OCI-LY1 (cell line): ENCODE measurements around the gene LYRM7.

Source experiments
- H2AFZ ChIP-seq: fragments of 200-600 bp; sonication (generic), shearing (Covaris generic); 2 replicates; pipeline ENCODE4 v1.6.0; 2014; ENCODE audit warnings: antibody characterized with exemption, mild to moderate bottlenecking, low read length
- H3F3A ChIP-seq: fragments of 200-600 bp; sonication (generic), shearing (Covaris generic); 2 replicates; pipeline ENCODE4 v1.6.0; 2014; ENCODE audit warnings: mild to moderate bottlenecking, antibody characterized with exemption, low read length, moderate library complexity; ENCODE audit not compliant: insufficient read depth
- H3K27ac ChIP-seq: fragments of 200-600 bp; sonication (generic); 2 replicates; pipeline ENCODE4 v1.5.1; 2014; ENCODE audit warnings: low read length, mixed run types, mild to moderate bottlenecking, low read depth; ENCODE audit not compliant: poor library complexity, severe bottlenecking
- H3K27me3 ChIP-seq: fragments of 200-600 bp; sonication (generic); 2 replicates; pipeline ENCODE4 v1.6.0; 2014; ENCODE audit warnings: antibody characterized with exemption, mild to moderate bottlenecking, low read length, moderate library complexity; ENCODE audit not compliant: insufficient read depth
- H3K36me3 ChIP-seq: fragments of 200-600 bp; sonication (generic); 2 replicates; pipeline ENCODE4 v1.6.1; 2014; ENCODE audit warnings: mild to moderate bottlenecking, antibody characterized with exemption, low read length, moderate library complexity, mixed read lengths; ENCODE audit not compliant: insufficient read depth
- H3K4me1 ChIP-seq: fragments of 200-600 bp; sonication (generic); 2 replicates; pipeline ENCODE4 v1.5.1; 2014; ENCODE audit warnings: mild to moderate bottlenecking, low read length, moderate library complexity; ENCODE audit not compliant: insufficient read depth, severe bottlenecking
- H3K4me2 ChIP-seq: fragments of 200-600 bp; sonication (generic), shearing (Covaris generic); 2 replicates; pipeline ENCODE4 v1.6.1; 2014; ENCODE audit warnings: low read length
- H3K4me3 ChIP-seq: fragments of 200-600 bp; sonication (generic); 2 replicates; pipeline ENCODE4 v1.5.1; 2014; ENCODE audit warnings: low read length, low read depth, mild to moderate bottlenecking, mixed read lengths; ENCODE audit not compliant: poor library complexity, severe bottlenecking
- H3K79me2 ChIP-seq: fragments of 200-600 bp; shearing (Covaris generic); 2 replicates; pipeline ENCODE4 v1.6.1; 2016; ENCODE audit warnings: mixed run types, low read length, mixed read lengths; ENCODE audit not compliant: insufficient read depth
- H3K9ac ChIP-seq: fragments of 200-600 bp; sonication (generic), shearing (Covaris generic); 2 replicates; pipeline ENCODE4 v1.6.1; 2014; ENCODE audit warnings: mild to moderate bottlenecking, low read length, mixed read lengths
- H3K9me2 ChIP-seq: fragments of 200-600 bp; sonication (generic), shearing (Covaris generic); 2 replicates; pipeline ENCODE4 v1.6.1; 2014; ENCODE audit warnings: low read depth, mild to moderate bottlenecking, low read length, mixed read lengths
- H3K9me3 ChIP-seq: fragments of 200-600 bp; shearing (Covaris generic); 2 replicates; pipeline ENCODE4 v1.6.1; 2014; ENCODE audit warnings: low read length, mixed read lengths
- H4K20me1 ChIP-seq: fragments of 200-600 bp; sonication (generic), shearing (Covaris generic); 2 replicates; pipeline ENCODE4 v1.6.0; 2016; ENCODE audit warnings: mild to moderate bottlenecking, low read length; ENCODE audit not compliant: insufficient read depth
- EZH2 ChIP-seq: fragments of 200-600 bp; sonication (generic), shearing (Covaris generic); IDR thresholded peaks from 2 replicates; pipeline ENCODE4 v1.8.0; 2017; ENCODE audit warnings: borderline replicate concordance, mixed run types, mild to moderate bottlenecking, antibody characterized with exemption, low read length, moderate library complexity, mixed read lengths
- TF ChIP-seq, protein P1 (sequence below): fragments of 200-600 bp; sonication (generic), shearing (Covaris generic); IDR thresholded peaks from 2 replicates; pipeline ENCODE4 v1.5.1; 2017; ENCODE audit warnings: mild to moderate bottlenecking, antibody characterized with exemption, low read length, moderate library complexity, mixed read lengths

LYRM7 gene

DNA sequence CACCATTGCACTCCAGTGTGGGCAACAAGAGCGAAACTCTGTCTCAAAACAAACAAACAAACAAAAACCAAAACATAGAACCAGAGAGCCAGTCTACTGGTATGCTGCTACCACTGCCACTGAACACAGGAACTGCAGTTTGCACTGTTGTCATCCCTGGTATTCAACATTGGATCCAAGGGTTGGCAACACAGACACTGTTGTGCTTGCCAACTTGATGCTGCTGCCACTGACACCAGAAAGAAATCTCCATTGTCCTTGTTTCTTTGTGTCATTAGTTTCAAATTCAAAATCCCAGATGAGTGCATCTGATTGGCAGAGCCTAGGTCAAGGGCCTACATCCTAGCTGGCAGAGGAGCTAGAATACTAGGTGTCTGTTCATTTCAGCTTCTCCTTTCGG is 21.9 kb upstream of the LYRM7 start:
- H3K4me1 ChIP-seq, result no peaks in the 10 kb centered on the region
- H3K36me3 ChIP-seq, result no peaks in the 10 kb centered on the region
- H3K27me3 ChIP-seq, result no peaks in the 10 kb centered on the region
- H3K9ac ChIP-seq, result no peak overlapping the region
- H3K4me2 ChIP-seq, result no peak overlapping the region
- H2AFZ ChIP-seq, result no peak overlapping the region
- no peaks in the 10 kb centered on the region for H3K9me2 ChIP-seq
- no peaks in the 10 kb centered on the region for H3K79me2 ChIP-seq
- H3K27ac ChIP-seq, result no peak overlapping the region
- no peaks in the 10 kb centered on the region for H3F3A ChIP-seq
- H3K4me3 ChIP-seq, result no peak overlapping the region
- no peaks in the 10 kb centered on the region for H4K20me1 ChIP-seq
- TF ChIP-seq, protein P1, sequence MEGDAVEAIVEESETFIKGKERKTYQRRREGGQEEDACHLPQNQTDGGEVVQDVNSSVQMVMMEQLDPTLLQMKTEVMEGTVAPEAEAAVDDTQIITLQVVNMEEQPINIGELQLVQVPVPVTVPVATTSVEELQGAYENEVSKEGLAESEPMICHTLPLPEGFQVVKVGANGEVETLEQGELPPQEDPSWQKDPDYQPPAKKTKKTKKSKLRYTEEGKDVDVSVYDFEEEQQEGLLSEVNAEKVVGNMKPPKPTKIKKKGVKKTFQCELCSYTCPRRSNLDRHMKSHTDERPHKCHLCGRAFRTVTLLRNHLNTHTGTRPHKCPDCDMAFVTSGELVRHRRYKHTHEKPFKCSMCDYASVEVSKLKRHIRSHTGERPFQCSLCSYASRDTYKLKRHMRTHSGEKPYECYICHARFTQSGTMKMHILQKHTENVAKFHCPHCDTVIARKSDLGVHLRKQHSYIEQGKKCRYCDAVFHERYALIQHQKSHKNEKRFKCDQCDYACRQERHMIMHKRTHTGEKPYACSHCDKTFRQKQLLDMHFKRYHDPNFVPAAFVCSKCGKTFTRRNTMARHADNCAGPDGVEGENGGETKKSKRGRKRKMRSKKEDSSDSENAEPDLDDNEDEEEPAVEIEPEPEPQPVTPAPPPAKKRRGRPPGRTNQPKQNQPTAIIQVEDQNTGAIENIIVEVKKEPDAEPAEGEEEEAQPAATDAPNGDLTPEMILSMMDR, result no peak
- no peak for TF ChIP-seq EZH2
- no peaks in the 10 kb centered on the region for H3K9me3 ChIP-seq

DNA sequence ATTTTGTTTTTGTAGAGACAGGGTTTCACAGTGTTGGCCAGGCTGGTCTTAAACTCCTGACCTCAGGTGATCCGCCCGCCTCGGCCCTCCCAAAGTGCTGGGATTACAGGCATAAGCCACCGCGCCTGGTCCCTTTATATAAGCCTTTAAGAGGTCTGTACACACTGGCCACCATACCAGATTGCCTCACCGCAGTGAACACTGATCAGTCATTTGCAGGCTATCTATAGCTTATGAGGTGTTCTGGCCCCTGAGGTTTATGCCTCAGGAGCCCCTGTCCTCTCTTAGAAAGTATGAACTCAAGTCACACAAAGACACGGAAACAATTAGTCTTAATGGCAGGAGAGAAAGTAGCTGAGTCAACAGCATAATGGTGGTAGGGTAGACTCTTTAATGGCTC is 20.3 kb upstream of the LYRM7 start:
- no peaks in the 10 kb centered on the region for H3K9me2 ChIP-seq
- H4K20me1 ChIP-seq, result no peaks in the 10 kb centered on the region
- H3K9ac ChIP-seq, result no peak overlapping the region
- TF ChIP-seq, protein P1, result no peak
- TF ChIP-seq EZH2, result no peak
- H3K36me3 ChIP-seq, result no peaks in the 10 kb centered on the region
- H3K4me2 ChIP-seq, result no peak overlapping the region
- H3K4me3 ChIP-seq, result no peak overlapping the region
- H3K79me2 ChIP-seq, result no peaks in the 10 kb centered on the region
- H3K27ac ChIP-seq, result no peak overlapping the region
- no peaks in the 10 kb centered on the region for H3K27me3 ChIP-seq
- H3F3A ChIP-seq, result no peaks in the 10 kb centered on the region
- H3K4me1 ChIP-seq, result no peaks in the 10 kb centered on the region
- no peaks in the 10 kb centered on the region for H3K9me3 ChIP-seq
- no peak overlapping the region for H2AFZ ChIP-seq

DNA sequence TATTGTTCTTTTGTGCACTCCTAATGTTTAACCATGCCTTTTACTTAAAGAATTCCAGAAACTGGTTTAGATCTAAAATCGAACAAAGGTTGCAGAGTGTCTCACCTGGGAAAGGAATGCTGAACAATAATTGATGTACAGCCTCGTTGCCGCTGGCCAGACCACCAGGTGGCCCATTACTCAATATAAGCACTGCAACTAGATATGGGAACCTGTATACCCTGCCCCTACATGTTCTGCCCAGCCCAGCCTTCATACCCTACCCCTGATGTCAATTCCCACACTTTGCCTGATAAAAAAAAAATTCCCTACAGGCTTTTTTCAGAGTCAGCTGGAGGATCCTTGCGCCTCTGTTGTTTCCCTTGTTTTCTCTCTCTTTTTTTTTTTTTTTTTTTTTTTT is 19.5 kb upstream of the LYRM7 start:
- Histone ChIP-seq H3K4me1 (no peaks in the 10 kb centered on the region), H3K9me2 (no peaks in the 10 kb centered on the region), H3K27me3 (no peaks in the 10 kb centered on the region), H3K4me3 (no peak overlapping the region), H4K20me1 (no peaks in the 10 kb centered on the region), H3K79me2 (no peaks in the 10 kb centered on the region), H3K9ac (no peak overlapping the region), H3K4me2 (no peak overlapping the region), H3F3A (no peaks in the 10 kb centered on the region), H3K36me3 (no peaks in the 10 kb centered on the region; the same call in 1 of the 2 replicates), H2AFZ (no peak overlapping the region), H3K27ac (no peak overlapping the region), H3K9me3 (no peaks in the 10 kb centered on the region)
- TF ChIP-seq, protein P1, result no peak
- TF ChIP-seq EZH2, result no peak
